GF-D8 (cell line): ENCODE measurements around the gene GRIN2C.
"Not testable (repeated sequence)": the region's sequence is repeated elsewhere in the genome, so short reads cannot be mapped to it uniquely, and the experiment has no call there.

Source experiments
- DNase-seq: peaks from one replicate; lab custom pipeline; 2025; lab: John Stamatoyannopoulos, UW

The GRIN2C gene

GRCh38 chr17:74879308-74879707 is 19.6 kb upstream of the GRIN2C start:
- DNase-seq = no peak

DNA sequence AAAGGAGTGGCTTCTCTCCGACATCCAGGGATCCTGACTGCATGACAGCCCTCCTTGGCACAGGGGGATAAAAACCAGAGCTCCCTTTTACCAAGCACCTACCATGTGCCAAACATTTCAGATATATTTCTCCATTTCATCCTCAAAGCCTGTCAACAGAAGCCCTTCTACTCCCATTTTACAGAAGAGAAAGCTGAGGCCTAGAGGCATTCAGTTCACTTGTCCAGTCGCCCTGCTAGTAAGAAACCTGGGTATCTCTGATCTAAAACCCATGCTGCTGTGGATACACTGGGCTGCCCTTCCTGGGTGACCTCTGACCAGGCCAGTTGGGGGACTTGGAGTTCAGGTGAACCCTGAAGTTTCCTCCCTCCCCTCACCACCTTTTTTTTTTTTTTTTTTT is 19.0 kb upstream of the GRIN2C start:
- DNase-seq = no peak

GRCh38 chr17:74877592-74878548 is 18.2 kb upstream of the GRIN2C start:
- no peak for DNase-seq

DNA sequence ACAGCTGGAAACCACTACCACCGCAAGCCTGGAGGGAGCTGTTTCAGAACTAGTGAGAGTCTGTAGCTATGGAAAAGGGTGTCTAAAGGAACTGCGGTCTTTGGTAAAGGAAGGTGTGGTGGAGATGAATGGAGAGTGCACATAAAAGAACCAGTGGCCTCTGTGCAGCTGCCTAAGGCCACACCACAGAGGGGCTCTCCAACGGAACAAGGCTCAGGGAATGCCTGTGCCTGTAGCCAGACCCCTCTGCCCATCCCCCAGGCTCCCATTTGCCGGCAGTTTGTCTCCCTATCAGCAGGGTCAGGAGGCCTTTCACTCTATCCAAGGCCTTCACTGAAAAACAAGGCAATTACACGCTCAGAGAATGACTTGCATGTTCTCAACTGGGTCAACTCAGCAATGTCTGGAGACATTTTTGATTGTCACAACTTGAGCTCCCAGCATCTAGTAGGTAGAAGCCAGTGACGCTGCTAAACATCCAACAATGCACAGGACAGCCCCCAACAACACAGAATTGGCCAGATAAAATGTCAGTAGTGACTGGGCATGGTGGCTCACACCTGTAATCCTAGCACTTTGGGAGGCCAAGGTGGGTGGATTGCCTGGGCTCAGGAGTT is 16.4 kb upstream of the GRIN2C start:
- DNase-seq = no peak

GRCh38 chr17:74875155-74875976 is 15.7 kb upstream of the GRIN2C start:
- DNase-seq = no peak

GRCh38 chr17:74874615-74875037 is 14.9 kb upstream of the GRIN2C start:
- no peak for DNase-seq

DNA sequence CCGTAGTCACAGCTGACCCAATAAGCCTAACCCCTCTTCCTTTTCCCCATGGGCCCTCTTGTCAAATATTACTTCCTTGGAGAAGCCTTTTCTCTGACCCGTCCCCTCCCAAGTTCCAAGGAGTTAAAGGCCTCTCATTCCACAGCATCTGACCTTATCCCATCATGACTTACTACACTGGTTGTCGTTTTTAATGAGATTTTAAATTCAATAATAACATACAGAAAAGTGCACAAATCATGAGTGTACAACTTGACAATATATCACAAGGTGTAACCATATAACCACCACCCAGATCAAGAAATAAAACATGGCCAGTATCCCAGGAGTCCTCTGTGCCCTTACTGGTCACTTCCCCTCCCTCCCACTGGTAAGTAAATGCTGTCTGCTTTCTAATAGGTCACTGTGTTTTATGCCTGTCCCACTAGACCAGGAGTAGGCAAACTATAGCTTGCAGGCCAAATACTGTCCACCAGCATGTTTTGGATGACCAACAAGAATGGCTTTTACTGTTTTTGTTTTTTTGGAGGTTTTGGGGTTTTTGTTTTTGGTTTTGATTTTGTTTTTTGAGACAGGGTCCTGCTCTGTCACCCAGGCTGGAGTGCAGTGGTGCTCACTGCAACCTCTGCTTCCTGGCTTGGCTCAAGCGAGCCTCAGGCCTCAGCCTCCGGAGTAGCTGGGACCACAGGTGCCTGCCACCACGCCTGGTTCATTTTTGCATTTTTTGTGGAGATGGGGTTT is 14.4 kb upstream of the GRIN2C start:
- no peak for DNase-seq

- peak; percentile 99 for DNase-seq
These were observed 13.6 kb upstream of the GRIN2C start for GRCh38 chr17:74873037-74873873.

GRCh38 chr17:74872313-74873036 is 12.8 kb upstream of the GRIN2C start, which contains the start of gene FDXR:
Gene FDXR, minus strand, starts transcription at chr17:74872994. Its CDS starts 50 bp downstream, at chr17:74872944.
- no peak for DNase-seq

DNA sequence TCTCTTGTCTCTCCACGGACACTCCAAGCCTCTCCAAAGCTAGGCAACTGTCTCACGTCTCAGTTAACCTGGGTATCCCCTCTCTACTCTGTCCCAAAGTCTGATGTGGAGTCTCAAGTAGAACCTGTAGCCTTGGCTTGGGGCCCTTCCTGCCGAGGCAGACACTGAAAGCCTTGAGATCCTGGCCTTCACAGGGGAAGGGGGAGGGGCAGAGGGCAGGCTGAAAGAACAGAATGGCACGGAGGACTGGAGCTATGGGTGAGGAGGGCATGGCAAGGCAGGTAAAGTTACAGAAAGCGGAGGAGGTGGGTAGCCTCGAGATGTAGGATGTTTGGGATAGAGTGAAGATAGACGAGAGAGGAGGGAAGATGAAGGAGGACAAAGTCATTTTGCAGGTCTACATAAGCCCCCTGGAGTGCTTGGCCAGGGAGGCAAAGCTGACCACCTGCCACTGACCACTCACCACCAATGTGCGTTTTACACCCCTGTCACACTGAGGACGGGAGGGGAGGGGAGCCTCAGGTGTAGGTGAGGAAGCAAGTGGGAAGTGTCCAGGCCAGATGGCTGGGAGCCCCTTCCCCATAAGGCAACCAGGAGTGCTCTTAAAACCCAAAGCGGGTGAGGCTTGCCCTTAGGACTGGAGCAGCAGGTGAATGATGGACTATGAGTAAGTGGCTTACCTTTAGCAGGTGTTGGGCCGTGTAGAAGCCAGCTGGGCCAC is 11.8 kb upstream of the GRIN2C start:
- DNase-seq = no peak

DNA sequence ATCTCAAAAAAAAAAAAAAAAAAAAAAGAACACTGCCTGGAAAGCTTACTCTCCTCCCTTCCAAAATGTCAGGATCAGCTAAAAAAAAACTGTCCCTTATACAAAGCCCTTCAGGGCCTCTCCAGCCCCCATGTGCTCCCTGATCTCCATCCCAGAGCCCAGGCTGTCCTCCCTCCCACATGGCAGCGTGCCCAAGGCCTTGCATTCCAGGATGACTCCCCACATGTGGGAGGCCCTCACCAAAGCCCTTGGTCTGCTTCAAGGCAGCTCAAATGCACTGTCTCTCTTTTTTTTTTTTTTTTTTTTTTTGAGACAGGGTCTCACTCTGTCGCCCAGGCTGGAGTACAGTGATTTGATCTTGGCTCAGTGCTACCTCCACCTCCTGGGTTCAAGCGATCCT is 10.8 kb upstream of the GRIN2C start:
- no peak for DNase-seq

- DNase-seq = not testable (repeated sequence)
These were observed 10.3 kb upstream of the GRIN2C start for GRCh38 chr17:74870028-74870427.

- DNase-seq = no peak
These were observed 9.2 kb upstream of the GRIN2C start for GRCh38 chr17:74868908-74869255.

- no peak for DNase-seq
These were observed 8.7 kb upstream of the GRIN2C start for GRCh38 chr17:74868251-74868907.

- no peak for DNase-seq
These were observed 6.6 kb upstream of the GRIN2C start for GRCh38 chr17:74866198-74866835.

DNA sequence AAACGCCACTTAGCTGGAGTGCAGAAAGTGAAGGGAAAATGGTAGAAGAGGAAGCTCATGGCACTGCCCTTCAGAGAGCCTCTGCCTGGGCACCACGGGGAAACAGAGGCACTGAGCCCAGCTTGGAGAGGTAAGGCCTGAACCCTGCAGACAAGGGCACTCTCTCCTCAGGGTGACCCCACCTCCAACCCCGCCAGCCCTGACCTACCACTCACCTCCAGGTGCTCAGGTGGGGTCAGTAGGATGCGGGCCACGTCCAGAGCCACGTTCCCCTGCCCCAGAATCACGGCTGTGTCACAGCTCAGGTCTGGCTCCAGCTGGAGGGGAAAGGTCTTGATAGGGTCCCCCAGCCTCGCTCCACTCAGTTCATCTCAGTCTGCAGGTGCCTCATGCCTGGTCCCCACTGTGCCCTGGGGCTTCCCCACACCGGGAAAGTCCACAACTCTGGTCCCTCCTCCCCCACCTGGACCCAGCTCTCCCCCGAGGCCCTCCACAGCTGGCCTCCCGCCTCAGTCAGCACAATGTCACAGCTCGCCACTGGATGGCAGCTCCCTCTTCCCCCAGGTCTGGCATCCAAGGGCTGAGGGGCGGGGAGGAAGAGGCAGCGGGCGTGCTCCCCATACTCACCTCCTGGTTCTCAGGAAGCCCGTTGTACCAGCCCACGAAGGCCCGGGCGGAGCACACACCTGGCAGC is 6.0 kb upstream of the GRIN2C start:
- DNase-seq = no peak

DNA sequence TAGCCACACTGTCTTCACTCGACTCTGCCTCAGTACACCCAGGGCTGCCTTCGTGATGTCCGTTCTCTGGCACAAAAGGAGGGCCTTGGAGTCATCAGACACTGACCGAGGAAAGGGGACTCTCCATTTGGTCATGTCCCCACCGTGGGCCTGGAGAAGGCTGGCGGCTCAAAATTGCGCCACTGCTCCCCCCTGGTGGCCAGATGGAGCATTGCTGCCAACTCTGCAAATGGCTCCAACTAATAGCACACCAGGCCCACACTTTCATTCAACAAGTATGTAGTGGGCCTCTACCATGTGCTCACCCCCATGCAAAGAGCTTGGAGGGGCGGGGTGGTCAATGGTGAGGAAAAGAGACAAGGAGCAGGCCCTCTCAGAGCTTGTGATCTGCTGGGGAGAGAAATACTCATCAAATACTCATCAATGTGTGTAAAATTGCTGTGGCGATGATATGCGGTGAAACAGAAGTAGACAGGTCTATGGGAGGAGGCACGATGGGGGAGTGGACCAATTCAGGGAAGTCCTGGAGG is 5.2 kb upstream of the GRIN2C start:
- peak; percentile 2 for DNase-seq
